ENCODE results near the gene COL9A3.

Gene COL9A3

GRCh38 chr20:62822239-62822787 is 5.5 kb downstream of the COL9A3 start:
- DNase-seq, result no peak

GRCh38 chr20:62822788-62823651 is 6.2 kb downstream of the COL9A3 start:
- DNase-seq, result peak in 3 of 56 donors; percentile 5 to 24 (median 18)

- DNase-seq, result no peak
Measured at GRCh38 chr20:62823688-62824475, 7.0 kb downstream of the COL9A3 start.

GRCh38 chr20:62824476-62825332 is 7.9 kb downstream of the COL9A3 start:
- DNase-seq, result peak in 1 of 56 donors; percentile 21

- DNase-seq, result no peak
Measured at GRCh38 chr20:62825333-62825985, 8.6 kb downstream of the COL9A3 start.

- no peak for DNase-seq
Measured at GRCh38 chr20:62825986-62826645, 9.3 kb downstream of the COL9A3 start.

GRCh38 chr20:62826646-62827310 is 9.9 kb downstream of the COL9A3 start:
- DNase-seq, result no peak

GRCh38 chr20:62827311-62828038 is 10.6 kb downstream of the COL9A3 start:
- DNase-seq, result no peak

- DNase-seq, result no peak
Measured at GRCh38 chr20:62828051-62828450, 11.2 kb downstream of the COL9A3 start.

GRCh38 chr20:62828511-62829230 is 11.8 kb downstream of the COL9A3 start:
- DNase-seq, result no peak

GRCh38 chr20:62829231-62830230 is 12.7 kb downstream of the COL9A3 start:
- no peak for DNase-seq

GRCh38 chr20:62830251-62830650 is 13.4 kb downstream of the COL9A3 start:
- no peak for DNase-seq

- DNase-seq, result no peak
Measured at GRCh38 chr20:62830821-62831220, 14.0 kb downstream of the COL9A3 start.

GRCh38 chr20:62831361-62831788 is 14.5 kb downstream of the COL9A3 start:
- DNase-seq, result no peak

GRCh38 chr20:62831854-62832211 is 15.0 kb downstream of the COL9A3 start:
- peak in 2 of 56 donors; percentile 5 to 24 for DNase-seq

- DNase-seq, result peak in 5 of 56 donors; percentile 14 to 49 (median 30)
Measured at GRCh38 chr20:62832212-62832922, 15.5 kb downstream of the COL9A3 start.

All from amygdala (tissue), 56 donors.